GM21529 (cell line): ENCODE data around the gene SERPINB6.

Source experiments
- ATAC-seq: cut with Tn5 transposase; IDR thresholded peaks from one replicate; pipeline ENCODE4 v1.9.1; 2021; ENCODE audit not compliant: unreplicated experiment

The SERPINB6 gene

DNA sequence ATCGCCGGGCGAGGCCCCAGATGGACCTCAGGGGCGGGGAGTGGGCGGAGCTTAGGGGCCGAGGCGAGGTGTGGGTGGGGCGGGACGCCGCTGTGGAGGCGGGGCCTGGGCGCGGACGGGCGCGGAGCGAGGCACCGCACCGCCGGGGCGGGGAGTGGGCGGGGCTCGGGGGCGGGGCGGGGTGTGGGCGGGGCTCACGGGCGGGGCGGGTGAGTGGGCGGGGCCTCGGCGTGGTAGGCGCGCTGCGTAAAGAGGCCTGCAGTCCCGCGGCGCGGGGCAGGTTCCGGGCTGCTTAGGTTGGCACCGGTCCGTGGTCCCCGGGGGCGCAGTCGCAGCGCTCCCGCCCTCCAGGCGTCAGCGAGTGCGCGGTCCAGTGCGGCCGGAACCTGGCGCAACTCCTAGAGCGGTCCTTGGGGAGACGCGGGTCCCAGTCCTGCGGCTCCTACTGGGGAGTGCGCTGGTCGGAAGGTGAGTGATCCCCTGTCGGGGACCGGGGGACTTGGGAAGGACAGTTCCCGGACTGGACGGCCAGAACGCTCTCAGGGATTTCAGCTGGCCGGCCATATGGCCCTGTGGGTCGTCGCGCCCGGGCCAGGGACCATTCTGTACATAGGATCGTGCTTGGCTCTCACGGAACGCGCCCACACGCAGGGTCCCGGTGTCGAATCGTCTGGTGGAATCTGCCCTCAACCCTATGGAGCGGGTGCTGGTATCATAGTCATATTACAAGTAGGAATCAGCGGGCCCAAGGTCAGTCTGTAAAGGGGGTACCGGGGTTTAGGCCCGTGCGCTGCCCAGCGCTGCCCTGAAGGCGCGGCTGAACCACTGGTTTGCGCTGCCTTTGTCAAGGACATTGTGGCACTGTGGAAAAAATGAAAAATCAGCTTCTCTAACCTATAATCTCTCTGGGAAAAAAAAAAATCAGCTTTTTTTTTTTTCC, 28.5 kb upstream of the SERPINB6 start, which contains the start of gene NQO2:
NQO2 (plus strand) TSS at position 277 of the 940 bp plus-strand sequence. CDS start 6,659 bp downstream, outside the sequence.
- ATAC-seq = peak; percentile 68

DNA sequence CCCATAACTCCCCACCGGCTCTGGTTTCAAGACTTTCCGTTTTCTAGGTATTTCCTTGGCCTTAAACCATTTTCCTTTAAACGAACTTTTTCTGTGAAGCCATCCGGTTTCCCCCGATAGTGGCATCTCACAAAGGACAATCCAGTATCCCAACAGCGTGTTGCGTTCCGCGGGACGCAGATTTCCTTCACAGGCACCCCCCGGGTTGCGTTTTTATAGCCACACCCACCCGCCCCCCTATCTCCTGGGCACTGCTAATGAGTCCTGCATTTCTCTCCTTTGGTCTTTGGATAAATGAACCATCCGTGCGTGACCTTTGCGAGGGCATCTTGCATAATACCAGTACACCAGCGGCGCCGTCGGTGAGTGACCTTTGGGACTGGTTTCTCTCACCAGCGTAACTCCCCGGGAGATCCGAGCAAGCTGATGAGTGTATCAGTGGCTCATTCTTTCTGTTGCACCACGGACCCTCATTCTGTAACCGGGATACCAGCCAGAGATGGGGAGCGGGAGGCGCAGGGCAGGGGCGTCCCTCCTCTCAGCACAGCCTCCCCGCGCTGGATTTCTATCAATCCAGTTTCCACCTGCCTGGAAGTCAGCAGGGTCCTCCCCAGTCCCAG, 27.7 kb upstream of the SERPINB6 start:
- ATAC-seq = peak; percentile 29

- peak; percentile 31 for ATAC-seq
These were observed 27.1 kb upstream of the SERPINB6 start for GRCh38 chr6:2998249-2998997.

- ATAC-seq = no peak
These were observed 22.5 kb upstream of the SERPINB6 start for GRCh38 chr6:2993755-2994317.

DNA sequence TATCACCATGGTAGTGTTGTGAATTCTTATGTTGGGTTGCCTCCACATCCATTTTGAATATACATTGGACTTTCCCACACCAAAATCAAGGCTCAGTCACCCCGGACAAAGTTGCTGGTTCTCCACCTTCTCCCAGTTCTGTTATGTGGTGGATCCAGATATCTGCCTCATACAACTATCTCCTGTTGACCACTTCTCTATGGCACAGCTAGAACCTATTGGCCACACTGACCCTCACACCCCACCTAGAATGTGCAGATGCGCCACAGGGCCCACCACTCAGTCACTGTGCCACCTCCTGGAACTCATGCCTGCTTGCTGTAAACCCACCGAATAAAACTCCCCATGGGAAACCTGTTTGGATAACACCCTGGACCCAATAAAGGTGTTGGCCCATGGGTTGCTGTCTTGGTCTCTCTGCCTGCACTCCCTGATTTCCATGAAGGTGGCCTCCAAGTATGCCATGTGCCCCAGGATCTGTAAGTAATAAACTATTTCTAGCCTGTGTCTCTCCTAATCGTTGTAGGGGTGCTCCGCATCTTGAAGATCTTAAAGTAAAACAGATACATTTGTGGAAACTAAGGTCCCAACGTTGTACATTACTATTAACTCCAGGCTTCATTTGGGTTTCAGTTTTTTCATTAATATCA, 21.1 kb upstream of the SERPINB6 start:
- no peak for ATAC-seq

DNA sequence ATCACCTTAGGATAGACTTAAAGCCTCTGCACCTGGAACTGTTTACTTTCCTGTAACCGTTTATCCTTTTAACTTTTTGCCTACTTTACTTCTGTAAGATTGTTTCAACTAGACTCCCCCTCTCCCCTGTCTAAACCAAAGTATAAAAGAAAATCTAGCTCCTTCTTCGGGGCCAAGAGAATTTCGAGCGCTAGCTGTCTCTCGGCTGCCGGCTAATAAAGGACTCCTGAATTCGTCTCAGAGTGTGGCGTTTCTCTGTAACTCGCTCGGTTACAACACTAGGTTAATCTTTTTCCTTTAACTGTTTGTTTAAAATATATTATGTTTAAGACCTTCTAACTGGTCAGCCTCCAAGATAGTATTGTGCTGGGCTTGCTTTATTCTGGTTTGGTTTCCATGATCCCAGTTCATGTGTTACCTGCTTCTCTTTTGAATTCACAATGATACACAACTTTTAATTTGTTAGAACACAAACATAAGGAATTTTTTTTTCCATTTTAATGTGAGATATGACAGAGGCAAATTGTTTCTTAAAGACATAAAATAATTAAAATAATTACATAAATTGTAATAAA, 19.7 kb upstream of the SERPINB6 start:
- ATAC-seq = no peak

DNA sequence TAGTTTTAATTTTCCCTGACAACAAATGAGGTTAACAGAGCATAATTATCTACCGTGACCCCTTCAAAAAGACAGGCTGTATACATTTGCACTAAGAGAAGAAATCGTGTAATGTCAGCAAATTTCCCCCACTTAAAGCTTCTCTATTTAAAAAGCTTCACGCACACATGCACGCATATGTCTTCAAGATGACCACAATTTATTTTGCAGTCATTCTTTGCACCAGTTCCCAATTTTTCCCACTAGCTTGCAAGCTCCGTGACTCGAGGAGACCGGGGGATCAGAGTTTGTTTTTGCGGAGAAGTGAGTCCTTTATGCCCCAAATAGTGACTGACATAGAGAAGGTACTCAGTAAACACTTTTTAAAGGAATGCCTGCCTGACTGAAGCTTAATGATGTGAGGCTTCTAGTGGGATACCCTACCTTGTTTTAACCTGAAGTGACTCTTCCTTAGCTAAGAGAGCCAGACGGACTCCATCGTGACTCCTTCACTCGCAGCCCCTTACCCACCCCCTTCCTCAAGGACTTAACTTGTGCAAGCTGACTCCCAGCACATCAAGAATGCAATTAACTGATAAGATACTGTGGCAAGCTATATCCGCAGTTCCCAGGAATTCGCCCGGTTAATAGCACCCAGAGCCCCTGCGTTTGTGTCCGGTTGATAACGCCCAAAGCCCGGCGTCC, 19.0 kb upstream of the SERPINB6 start:
- ATAC-seq = no peak

GRCh38 chr6:2989332-2990247, 18.2 kb upstream of the SERPINB6 start:
- ATAC-seq = peak; percentile 78

- peak; percentile 62 for ATAC-seq
These were observed 17.3 kb upstream of the SERPINB6 start for GRCh38 chr6:2988426-2989331.

GRCh38 chr6:2988094-2988425, 16.7 kb upstream of the SERPINB6 start:
- no peak for ATAC-seq

- no peak for ATAC-seq
These were observed 15.4 kb upstream of the SERPINB6 start for GRCh38 chr6:2986722-2987221.

GRCh38 chr6:2984738-2985406, 13.5 kb upstream of the SERPINB6 start:
- ATAC-seq = no peak

GRCh38 chr6:2982426-2983117, 11.2 kb upstream of the SERPINB6 start:
- no peak for ATAC-seq

DNA sequence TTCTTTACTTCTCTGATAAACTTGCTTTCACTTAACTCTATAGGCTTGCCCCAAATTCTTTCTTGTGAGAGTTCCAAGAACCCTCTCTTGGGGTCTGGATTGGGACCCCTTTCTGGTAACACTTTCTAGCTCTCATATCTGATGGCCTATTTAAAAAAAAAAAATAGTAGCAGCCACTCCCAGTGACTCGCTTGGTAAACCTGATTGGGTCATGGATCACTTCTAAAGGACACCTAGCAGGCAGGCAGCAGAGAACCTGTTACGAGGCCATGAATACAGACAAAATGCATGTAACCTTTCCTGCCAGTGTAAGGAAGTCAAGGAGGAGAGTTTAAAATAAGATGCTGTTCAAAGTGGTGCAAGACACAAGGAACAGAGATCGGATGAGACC, 9.1 kb upstream of the SERPINB6 start:
- no peak for ATAC-seq

DNA sequence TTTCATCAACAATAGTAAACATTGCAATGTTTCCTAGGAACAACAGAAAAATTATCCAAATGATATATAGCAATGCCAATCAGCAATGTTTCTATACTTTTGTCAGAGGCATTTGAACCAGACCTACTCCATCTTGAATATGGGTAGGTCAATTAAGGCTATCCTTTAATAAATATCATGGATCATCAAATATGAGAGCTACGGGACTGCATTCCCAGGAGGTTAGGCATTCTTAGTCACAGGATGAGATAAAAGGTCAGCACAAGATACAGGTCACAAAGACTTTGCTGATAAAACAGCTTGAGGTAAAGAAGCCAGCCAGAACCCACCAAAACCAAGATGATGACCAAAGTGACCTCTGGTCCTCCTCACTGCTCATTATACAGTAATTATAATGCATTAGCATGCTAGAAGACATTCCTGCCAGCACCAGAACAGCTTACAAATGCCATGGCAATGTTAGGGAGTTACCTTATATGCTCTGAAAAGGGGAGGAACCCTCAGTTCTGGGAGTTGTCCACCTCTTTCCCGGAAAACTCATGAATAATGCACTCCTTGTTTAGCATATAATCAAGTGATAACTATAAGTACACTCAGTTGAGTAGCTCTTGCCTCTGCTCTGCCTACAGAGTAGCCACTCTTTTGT, 8.6 kb upstream of the SERPINB6 start:
- no peak for ATAC-seq

DNA sequence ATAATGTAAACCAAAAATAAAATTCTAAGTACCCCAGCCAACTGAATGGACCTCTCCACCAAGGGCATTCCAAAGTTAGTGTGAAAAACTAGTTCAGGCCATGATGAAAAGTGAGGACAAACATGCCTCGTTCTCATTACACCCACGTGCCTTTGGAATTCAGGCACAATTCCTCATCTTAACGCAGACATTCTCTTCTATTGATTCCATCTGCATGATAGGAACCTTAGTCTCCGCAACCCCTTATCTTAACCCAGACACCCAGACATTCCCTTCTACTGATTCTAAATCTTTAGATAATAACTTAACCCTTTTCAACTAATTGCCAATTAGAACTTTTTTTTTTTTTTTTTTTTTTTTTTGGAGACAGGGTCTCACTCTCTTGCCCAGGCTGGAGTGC, 7.6 kb upstream of the SERPINB6 start:
- no peak for ATAC-seq
